B cell (primary cell): Measurements from ENCODE around the gene PGPEP1. TPM values are rescaled to one million over a fixed set of nuclear protein-coding genes. Genes with fewer than 3 reads are reported as not detected.
A peak's percentile ranks its signal among the peaks of the same experiment; 100 is the strongest.

Source experiments
- ATAC-seq: fragments of 200-7000 bp; cut with Tn5 transposase; one replicate; pipeline ENCODE4 v1.10.0; 2021; ENCODE audit warnings: low read depth, mild to moderate bottlenecking, moderate number of reproducible peaks, moderate library complexity
- CTCF ChIA-PET: fragments of 350-600 bp; sonication (Branson Sonifier 250); formaldehyde crosslinking; loops from one replicate; lab custom pipeline; 2021; ENCODE audit warnings: antibody characterized with exemption, inconsistent platforms; lab: Charles Lee
- POLR2A ChIA-PET: fragments of 350-600 bp; sonication (Branson Sonifier 250); formaldehyde crosslinking; loops from one replicate; lab custom pipeline; 2021; ENCODE audit warnings: antibody characterized with exemption; lab: Charles Lee
- DNase-seq: peaks from one replicate; pipeline ENCODE4 v3.0.0; 2013
- H2AFZ ChIP-seq: 2 replicates; pipeline ENCODE4 v1.6.1; 2012; ENCODE audit warnings: mild to moderate bottlenecking, low read depth, low read length; ENCODE audit not compliant: insufficient read depth, poor library complexity, severe bottlenecking
- H3K27ac ChIP-seq, 2 donors: 1 replicate in 1 of 2; 2 replicates in 1 of 2; pipeline ENCODE4 v1.5.1; 2012 to 2013; ENCODE audit warnings: low read length in 2 of 2, mild to moderate bottlenecking in 2 of 2, moderate library complexity in 1 of 2
- H3K27me3 ChIP-seq, 4 experiments: fragments of 200-600 bp in 1 of 4; sonication (generic) in 1 of 4; replicated peaks in 1 of 4; 1 replicate in 2 of 4; 2 replicates in 2 of 4; pipeline versions ENCODE4 v1.6.1 to v1.7.0; 2013 to 2016; ENCODE audit warnings: low read length in 3 of 4, mild to moderate bottlenecking in 2 of 4, mixed read lengths in 1 of 4, moderate library complexity in 1 of 4; ENCODE audit not compliant: insufficient read depth in 4 of 4, control insufficient read depth in 3 of 4; ENCODE audit errors: control extremely low read depth in 1 of 4
- H3K36me3 ChIP-seq, 2 experiments: replicated peaks in 1 of 2; 1 replicate in 1 of 2; 2 replicates in 1 of 2; pipeline versions ENCODE4 v1.6.1 to v1.7.1; 2013; ENCODE audit warnings: low read length in 1 of 2; ENCODE audit not compliant: insufficient read depth in 2 of 2, control insufficient read depth in 1 of 2; ENCODE audit errors: control extremely low read depth in 1 of 2, extremely low read depth in 1 of 2
- H3K4me1 ChIP-seq, 2 donors: fragments of 200-600 bp in 1 of 2; sonication (generic) in 1 of 2; 1 replicate in 1 of 2; 2 replicates in 1 of 2; pipeline versions ENCODE4 v1.5.1 to v1.6.1; 2013 to 2017; ENCODE audit warnings: low read length in 2 of 2; ENCODE audit not compliant: control insufficient read depth in 2 of 2, insufficient read depth in 2 of 2
- H3K4me2 ChIP-seq: replicated peaks from 2 replicates; pipeline ENCODE3; 2012; ENCODE audit warnings: mild to moderate bottlenecking, low read depth, low read length; ENCODE audit not compliant: poor library complexity, severe bottlenecking
- H3K4me3 ChIP-seq, 5 experiments: fragments of 200-600 bp in 1 of 5; sonication (generic) in 1 of 5; 1 replicate in 3 of 5; 2 replicates in 2 of 5; pipeline versions ENCODE4 v1.5.1 to v1.7.0; 2011 to 2016; ENCODE audit warnings: low read length in 4 of 5, mild to moderate bottlenecking in 4 of 5, low read depth in 2 of 5, control low read depth in 1 of 5, moderate library complexity in 1 of 5; ENCODE audit not compliant: insufficient read depth in 1 of 5; ENCODE audit errors: control extremely low read depth in 1 of 5, extremely low read depth in 1 of 5
- H3K79me2 ChIP-seq: fragments of 200-600 bp; sonication (generic); one replicate; pipeline ENCODE4 v1.6.0; 2016; ENCODE audit warnings: low read length; ENCODE audit not compliant: control insufficient read depth, insufficient read depth
- H3K9ac ChIP-seq: fragments of 200-600 bp; sonication (generic); 2 replicates; pipeline ENCODE4 v1.6.1; 2017; ENCODE audit warnings: mild to moderate bottlenecking, low read length, moderate library complexity
- H3K9me3 ChIP-seq, 3 donors: one replicate each; pipeline versions ENCODE4 v1.6.1 to v1.7.1; 2013; ENCODE audit warnings: low read length in 2 of 3; ENCODE audit not compliant: control insufficient read depth in 2 of 3, insufficient read depth in 1 of 3; ENCODE audit errors: control extremely low read depth in 1 of 3
- H4K20me1 ChIP-seq: 2 replicates; pipeline ENCODE4 v1.6.0; 2012; ENCODE audit warnings: mild to moderate bottlenecking, low read length; ENCODE audit not compliant: insufficient read depth, control insufficient read depth, poor library complexity, severe bottlenecking
- H3K27ac Mint-ChIP-seq: one replicate; pipeline ENCODE4 v1.8.0; 2021; ENCODE audit warnings: mixed read lengths
- H3K27me3 Mint-ChIP-seq: one replicate; pipeline ENCODE4 v1.8.0; 2021; ENCODE audit warnings: mixed read lengths
- H3K4me1 Mint-ChIP-seq: one replicate; pipeline ENCODE4 v1.8.0; 2021; ENCODE audit warnings: mixed read lengths
- H3K4me3 Mint-ChIP-seq: one replicate; pipeline ENCODE4 v1.8.0; 2021; ENCODE audit warnings: mixed read lengths
- H3K9me3 Mint-ChIP-seq: one replicate; pipeline ENCODE4 v1.8.0; 2022; ENCODE audit warnings: mixed read lengths; ENCODE audit not compliant: insufficient read depth
- EZH2 ChIP-seq: IDR thresholded peaks from 2 replicates; pipeline ENCODE4 v1.6.1; 2012; ENCODE audit warnings: borderline replicate concordance, low read depth, mild to moderate bottlenecking, moderate library complexity, low read length; ENCODE audit not compliant: insufficient read depth, poor library complexity, severe bottlenecking
- WGBS: methylation state at CpG from one replicate; pipeline ENCODE4 v1.1.5; 2013; ENCODE audit warnings: missing lambda C conversion rate; ENCODE audit not compliant: insufficient coverage; 5-methylcytosine and 5-hydroxymethylcytosine counted together
- intact Hi-C: fragments of 100-400 bp; cut with micrococcal nuclease; formaldehyde crosslinking; loops from one replicate; pipeline ENCODE4 v1.10.0; 2022
- polyA plus RNA-seq: library from polyadenylated mRNA; depleted of rRNA; stranded (reverse); fragments of >200 nt; gene quantifications from 2 replicates; pipeline ENCODE4 v1.2.3, GENCODE V29; 2012
- total RNA-seq, 2 donors: library from RNA; stranded (reverse); fragments of 120-200 nt in 1 of 2; gene quantifications; 1 replicate in 1 of 2; 2 replicates in 1 of 2; pipeline versions ENCODE4 v1.2.3 to v1.2.4, GENCODE V29; 2013 to 2022
- TF ChIP-seq, protein P1 (sequence below): fragments of 200-600 bp; IDR thresholded peaks from one replicate; pipeline ENCODE4 v1.8.0; 2022; ENCODE audit warnings: antibody characterized with exemption, mild to moderate bottlenecking

Gene PGPEP1
- total and polyA plus RNA-seq, 2 donors (not counting 1 experiment from before 2014, with no cell fraction given), result 17.6 to 20.9 TPM

- H3K27ac Mint-ChIP-seq, result no peak overlapping the region
- Histone ChIP-seq H3K4me3 (no peak overlapping the region), H3K4me1 (peaks cover 25 to 31% of the 10 kb centered on the region in 2 donors), H2AFZ (no peak overlapping the region), H3K9me3 (peaks cover 0 to 6% (median 0%) of the 10 kb centered on the region in 3 donors), H4K20me1 (no peaks in the 10 kb centered on the region), H3K36me3 (no peaks in the 10 kb centered on the region), H3K4me2 (no peak overlapping the region), H3K27me3 (peaks cover 0 to 12% (median 3%) of the 10 kb centered on the region in 4 experiments), H3K27ac (no peak overlapping the region), H3K9ac (no peak overlapping the region), H3K79me2 (no peaks in the 10 kb centered on the region)
- ATAC-seq, result no peak
- no peak overlapping the region for H3K4me3 Mint-ChIP-seq
- no peak for TF ChIP-seq EZH2
- TF ChIP-seq, protein P1, sequence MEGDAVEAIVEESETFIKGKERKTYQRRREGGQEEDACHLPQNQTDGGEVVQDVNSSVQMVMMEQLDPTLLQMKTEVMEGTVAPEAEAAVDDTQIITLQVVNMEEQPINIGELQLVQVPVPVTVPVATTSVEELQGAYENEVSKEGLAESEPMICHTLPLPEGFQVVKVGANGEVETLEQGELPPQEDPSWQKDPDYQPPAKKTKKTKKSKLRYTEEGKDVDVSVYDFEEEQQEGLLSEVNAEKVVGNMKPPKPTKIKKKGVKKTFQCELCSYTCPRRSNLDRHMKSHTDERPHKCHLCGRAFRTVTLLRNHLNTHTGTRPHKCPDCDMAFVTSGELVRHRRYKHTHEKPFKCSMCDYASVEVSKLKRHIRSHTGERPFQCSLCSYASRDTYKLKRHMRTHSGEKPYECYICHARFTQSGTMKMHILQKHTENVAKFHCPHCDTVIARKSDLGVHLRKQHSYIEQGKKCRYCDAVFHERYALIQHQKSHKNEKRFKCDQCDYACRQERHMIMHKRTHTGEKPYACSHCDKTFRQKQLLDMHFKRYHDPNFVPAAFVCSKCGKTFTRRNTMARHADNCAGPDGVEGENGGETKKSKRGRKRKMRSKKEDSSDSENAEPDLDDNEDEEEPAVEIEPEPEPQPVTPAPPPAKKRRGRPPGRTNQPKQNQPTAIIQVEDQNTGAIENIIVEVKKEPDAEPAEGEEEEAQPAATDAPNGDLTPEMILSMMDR, result no peak
- WGBS, result 91% methylated on average over 5 of the region's 9 CpGs
- intact Hi-C loops, result no loop called here
- ChIA-PET POLR2A (no interaction called here), CTCF (interaction anchor here (0.9 to 12.4 kb wide), 2 partner anchors 17 to 155 kb away, joined by 3 to 112 read pairs; no protein-coding TSS in a partner anchor)
- peaks cover 35% of the 10 kb centered on the region for H3K4me1 Mint-ChIP-seq
- peaks cover 10% of the 10 kb centered on the region for H3K27me3 Mint-ChIP-seq
- no peak for DNase-seq
- no peaks in the 10 kb centered on the region for H3K9me3 Mint-ChIP-seq
Measured at GRCh38 chr19:18406749-18407148, 66.4 kb downstream of the PGPEP1 start.

- intact Hi-C loops, result loop anchor here (1.0 kb wide), 1 partner anchor 11 kb away; the partner anchor contains the start of gene LRRC25
Measured at GRCh38 chr19:18408053-18408476, 67.7 kb downstream of the PGPEP1 start.

More at GRCh38 chr19:18408053-18408476, 67.7 kb downstream of the PGPEP1 start:
- Mint-ChIP-seq H3K27ac (peak overlapping the region; percentile 89), H3K9me3 (no peaks in the 10 kb centered on the region), H3K4me1 (peaks cover 23% of the 10 kb centered on the region), H3K4me3 (peak overlapping the region; percentile 44), H3K27me3 (peaks cover 18% of the 10 kb centered on the region)
- Histone ChIP-seq H3K27me3 (peaks cover 0 to 20% (median 7%) of the 10 kb centered on the region in 4 experiments), H3K4me3 (no peak overlapping the region), H3K79me2 (no peaks in the 10 kb centered on the region), H3K4me2 (peak overlapping the region; percentile 54), H3K9me3 (peaks cover 0 to 6% (median 0%) of the 10 kb centered on the region in 3 donors), H3K36me3 (no peaks in the 10 kb centered on the region), H2AFZ (no peak overlapping the region), H3K9ac (no peak overlapping the region), H3K27ac (peak overlapping the region in 1 of 2 donors; percentile 15), H3K4me1 (peaks cover 18 to 19% of the 10 kb centered on the region in 2 donors), H4K20me1 (no peaks in the 10 kb centered on the region)
- WGBS, result 6% methylated on average over 10 of the region's 10 CpGs
- CTCF ChIA-PET, result interaction anchor here (5.0 to 12.4 kb wide), 2 partner anchors 19 to 128 kb away, joined by 41 to 112 read pairs; partner anchors contain the start of gene JUND
- TF ChIP-seq EZH2, result no peak
- TF ChIP-seq, protein P1, result peak; percentile 31
- ATAC-seq, result peak; percentile 90
- DNase-seq, result peak; percentile 90
- POLR2A ChIA-PET, result no interaction called here
